A549 treated with GW870086 at 1 μM for 4 hours (cell line): ENCODE data around the gene SELENOH. TPM values are rescaled to one million over a fixed set of nuclear protein-coding genes. Genes with fewer than 3 reads are reported as not detected.

Experiments used
- total RNA-seq: library from RNA; stranded (reverse); fragments of 200-300 nt; extraction: Qiagen RNA extraction; gene quantifications from 5 replicates; pipeline ENCODE4 v1.2.3, GENCODE V29; 2022; ENCODE audit warnings: low read depth

SELENOH gene
- total RNA-seq = 119 to 155 TPM (median 142 TPM) in 5 replicates

GRCh38 chr11:57741132-57742086 is at the start of gene SELENOH:
Gene SELENOH (plus strand): TSS chr11:57741491. CDS start chr11:57741596, 105 bp downstream.

GRCh38 chr11:57711414-57712255 is 29.7 kb upstream of the SELENOH start, which contains the start of gene MED19:
Gene MED19 (minus strand): TSS chr11:57712215. CDS start chr11:57712179, 36 bp downstream.

DNA sequence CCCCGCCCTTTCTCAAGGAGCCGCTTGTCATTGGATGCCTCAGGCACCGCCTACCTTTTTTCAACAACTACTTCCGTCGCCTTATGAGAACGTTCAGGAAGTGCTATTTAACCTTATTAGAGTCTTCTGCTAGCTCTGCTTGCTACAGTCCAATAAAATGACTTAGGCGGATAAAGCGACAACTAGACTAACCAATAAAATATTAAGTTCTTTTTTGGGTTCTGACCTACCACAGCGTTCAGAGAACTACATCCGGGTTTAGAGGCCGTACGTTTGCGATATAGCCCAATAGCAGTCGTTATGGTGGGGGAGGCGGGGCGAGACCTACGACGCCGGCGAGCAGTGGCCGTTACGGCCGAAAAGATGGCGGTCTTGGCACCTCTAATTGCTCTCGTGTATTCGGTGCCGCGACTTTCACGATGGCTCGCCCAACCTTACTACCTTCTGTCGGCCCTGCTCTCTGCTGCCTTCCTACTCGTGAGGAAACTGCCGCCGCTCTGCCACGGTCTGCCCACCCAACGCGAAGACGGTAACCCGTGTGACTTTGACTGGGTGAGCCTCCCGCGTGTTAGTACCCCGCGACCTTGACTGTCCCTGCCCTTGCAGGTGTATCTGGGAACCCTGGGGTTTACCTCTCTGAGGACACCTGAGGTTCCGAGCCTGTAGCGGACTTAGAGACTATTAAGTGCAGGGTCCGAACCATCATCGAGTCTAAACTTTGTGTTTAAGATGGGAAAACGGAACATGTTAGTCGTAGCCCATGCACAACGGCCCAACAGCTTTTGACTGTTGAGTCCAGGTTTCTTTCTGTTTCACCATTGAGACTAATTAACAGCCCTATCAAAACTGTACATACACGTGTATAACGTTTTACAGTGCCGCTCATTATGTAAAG is 28.8 kb upstream of the SELENOH start, which contains the start of gene TMX2:
Gene TMX2, plus strand, starts transcription at position 338 of the 895 bp plus-strand sequence. Its CDS starts 26 bp downstream, at position 364.

GRCh38 chr11:57751676-57752253 is 10.5 kb downstream of the SELENOH start, which contains the start of gene BTBD18:
Gene BTBD18 (minus strand): TSS chr11:57751819. CDS start chr11:57751188, 631 bp downstream.

GRCh38 chr11:57761301-57762234 is 20.3 kb downstream of the SELENOH start, which contains the start of gene CTNND1:
Gene CTNND1 (plus strand): TSS chr11:57761802. CDS start chr11:57791479, 29,677 bp downstream.

Other genes with a start within 250 kb of the SELENOH start
- gene SLC43A1, start 225.8 kb upstream of the SELENOH start, total RNA-seq = 1.9 to 2.8 TPM (median 2.6 TPM) in 5 replicates
- gene TIMM10, start 210.7 kb upstream of the SELENOH start, total RNA-seq = 141 to 185 TPM (median 160 TPM) in 5 replicates
- not detected in 5 replicates for gene SMTNL1, start 203.9 kb upstream of the SELENOH start, total RNA-seq
- 35.0 to 43.1 TPM (median 41.4 TPM) in 5 replicates for gene UBE2L6, start 173.8 kb upstream of the SELENOH start, total RNA-seq
- 0.34 to 1.2 TPM (median 0.87 TPM) in 5 replicates for gene SERPING1, start 143.8 kb upstream of the SELENOH start, total RNA-seq
- 0.11 to 0.59 TPM (median 0.32 TPM) in 4 of 5 replicates, not detected in the other for gene YPEL4, start 91.6 kb upstream of the SELENOH start, total RNA-seq
- 25.7 to 31.9 TPM (median 29.2 TPM) in 5 replicates for gene CLP1, start 83.7 kb upstream of the SELENOH start, total RNA-seq
- 68.1 to 74.7 TPM (median 71.7 TPM) in 5 replicates for gene ZDHHC5, start 73.4 kb upstream of the SELENOH start, total RNA-seq
- 28.4 to 31.4 TPM (median 30.2 TPM) in 5 replicates for gene MED19, start 29.3 kb upstream of the SELENOH start, total RNA-seq
- 147 to 161 TPM (median 155 TPM) in 5 replicates for gene TMX2, start 28.9 kb upstream of the SELENOH start, total RNA-seq
- not detected in 5 replicates for gene BTBD18, start 10.3 kb downstream of the SELENOH start, total RNA-seq
- gene CTNND1, start 20.3 kb downstream of the SELENOH start, total RNA-seq = 56.1 to 71.0 TPM (median 67.5 TPM) in 5 replicates